Neutrophil (primary cell): ENCODE measurements around the gene SPOCK3.
"Not testable (repeated sequence)": the region's sequence is repeated elsewhere in the genome, so short reads cannot be mapped to it uniquely, and the experiment has no call there.

Experiments used
- H3K27ac ChIP-seq: fragments of 200-600 bp; sonication (generic); 2 replicates; pipeline ENCODE4 v1.5.1; 2016; ENCODE audit warnings: mild to moderate bottlenecking, moderate library complexity
- H3K27me3 ChIP-seq: fragments of 200-600 bp; sonication (generic); 2 replicates; pipeline ENCODE4 v1.6.0; 2016; ENCODE audit warnings: mild to moderate bottlenecking
- H3K36me3 ChIP-seq: fragments of 200-600 bp; sonication (generic); 2 replicates; pipeline ENCODE4 v1.5.1; 2017
- H3K4me1 ChIP-seq, 2 experiments: fragments of 200-600 bp in 1 of 2; sonication (generic) in 1 of 2; 1 replicate in 1 of 2; 2 replicates in 1 of 2; pipeline versions ENCODE4 v1.5.1 to v1.6.1; 2013 to 2016; ENCODE audit warnings: low read depth in 1 of 2, low read length in 1 of 2, mild to moderate bottlenecking in 1 of 2, moderate library complexity in 1 of 2; ENCODE audit not compliant: control insufficient read depth in 1 of 2, insufficient read depth in 1 of 2
- H3K4me3 ChIP-seq, 2 experiments: fragments of 200-600 bp in 1 of 2; sonication (generic) in 1 of 2; 1 replicate in 1 of 2; 2 replicates in 1 of 2; pipeline ENCODE4 v1.5.1; 2013 to 2016; ENCODE audit warnings: low read depth in 1 of 2, low read length in 1 of 2, mild to moderate bottlenecking in 1 of 2, moderate library complexity in 1 of 2
- H3K9me3 ChIP-seq: fragments of 200-600 bp; sonication (generic); 2 replicates; pipeline ENCODE4 v1.5.1; 2016
- TF ChIP-seq, protein P1 (sequence below): fragments of 200-600 bp; sonication (generic); IDR thresholded peaks from 2 replicates; pipeline ENCODE4 v1.5.1; 2016; ENCODE audit warnings: antibody characterized with exemption

The SPOCK3 gene

DNA sequence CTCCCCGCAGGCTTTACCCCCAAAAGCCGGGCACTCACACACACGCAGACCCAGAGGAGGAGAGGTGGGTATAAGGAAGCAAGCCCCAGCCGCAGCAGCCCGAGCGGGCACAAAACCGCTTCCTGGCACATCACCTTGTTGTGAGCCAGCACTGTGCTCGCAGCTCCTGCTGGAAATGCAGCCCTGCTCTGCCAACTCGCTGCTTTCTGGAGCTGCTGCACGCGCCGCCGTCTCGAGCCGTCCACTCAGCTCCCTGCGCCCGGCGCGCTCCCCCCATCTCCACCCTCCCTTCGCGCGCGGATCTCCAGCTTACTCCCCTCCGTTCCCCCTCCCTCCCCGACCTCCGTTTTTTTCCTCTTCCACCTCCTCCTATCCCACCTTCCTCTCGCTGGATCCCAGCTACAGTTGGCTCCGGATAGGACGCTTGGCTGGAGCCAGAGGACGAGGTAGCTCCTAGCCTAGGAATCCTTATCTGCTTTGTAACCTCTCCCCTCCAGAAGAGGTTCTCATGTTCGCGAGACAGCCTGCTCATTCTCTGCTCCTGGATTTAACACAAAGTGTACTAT lies at the start of gene SPOCK3:
Gene SPOCK3 (minus strand): TSS at position 179 of the 566 bp plus-strand sequence.
- H3K36me3 ChIP-seq, result no peaks in the 10 kb centered on the region
- H3K9me3 ChIP-seq, result no peaks in the 10 kb centered on the region
- no peaks in the 10 kb centered on the region for H3K4me1 ChIP-seq
- H3K4me3 ChIP-seq, result no peak within 1 kb of the TSS
- H3K27ac ChIP-seq, result no peak within 1 kb of the TSS
- TF ChIP-seq, protein P1, sequence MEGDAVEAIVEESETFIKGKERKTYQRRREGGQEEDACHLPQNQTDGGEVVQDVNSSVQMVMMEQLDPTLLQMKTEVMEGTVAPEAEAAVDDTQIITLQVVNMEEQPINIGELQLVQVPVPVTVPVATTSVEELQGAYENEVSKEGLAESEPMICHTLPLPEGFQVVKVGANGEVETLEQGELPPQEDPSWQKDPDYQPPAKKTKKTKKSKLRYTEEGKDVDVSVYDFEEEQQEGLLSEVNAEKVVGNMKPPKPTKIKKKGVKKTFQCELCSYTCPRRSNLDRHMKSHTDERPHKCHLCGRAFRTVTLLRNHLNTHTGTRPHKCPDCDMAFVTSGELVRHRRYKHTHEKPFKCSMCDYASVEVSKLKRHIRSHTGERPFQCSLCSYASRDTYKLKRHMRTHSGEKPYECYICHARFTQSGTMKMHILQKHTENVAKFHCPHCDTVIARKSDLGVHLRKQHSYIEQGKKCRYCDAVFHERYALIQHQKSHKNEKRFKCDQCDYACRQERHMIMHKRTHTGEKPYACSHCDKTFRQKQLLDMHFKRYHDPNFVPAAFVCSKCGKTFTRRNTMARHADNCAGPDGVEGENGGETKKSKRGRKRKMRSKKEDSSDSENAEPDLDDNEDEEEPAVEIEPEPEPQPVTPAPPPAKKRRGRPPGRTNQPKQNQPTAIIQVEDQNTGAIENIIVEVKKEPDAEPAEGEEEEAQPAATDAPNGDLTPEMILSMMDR, result no peak
- H3K27me3 ChIP-seq, result peaks cover 50% of the 10 kb centered on the region

DNA sequence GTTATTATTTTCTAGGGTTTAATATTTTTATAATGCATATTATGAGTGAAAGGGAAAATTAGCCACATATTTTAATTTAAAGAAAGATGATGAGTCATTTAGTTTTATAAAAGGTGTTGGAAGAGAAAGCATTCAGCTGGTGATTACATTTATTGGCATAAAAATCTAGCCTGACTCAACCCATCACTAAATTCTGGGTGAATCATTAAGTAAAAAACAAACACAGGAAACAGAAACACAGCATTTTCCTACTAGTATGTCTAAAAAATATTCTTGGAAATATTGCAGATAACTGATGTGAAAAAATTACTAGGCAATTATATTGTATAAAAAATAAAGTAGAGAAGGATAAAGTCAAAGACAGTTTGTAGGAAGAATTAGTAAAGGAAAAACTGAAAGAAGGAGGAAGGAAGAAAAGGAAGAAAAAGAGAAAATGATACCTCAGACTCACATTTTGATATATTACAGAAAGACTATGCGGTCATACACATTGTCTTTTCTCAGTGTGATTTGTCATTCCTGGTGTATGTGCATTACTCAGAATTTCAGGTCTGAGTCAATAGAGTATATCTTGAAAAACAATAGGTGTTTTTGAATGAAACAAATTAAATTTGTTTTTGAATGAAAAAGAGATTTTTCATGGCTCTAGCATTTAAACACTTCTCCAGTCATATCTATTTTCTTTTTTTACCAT lies 48.0 kb upstream of the SPOCK3 start:
- H3K27ac ChIP-seq, result no peak overlapping the region
- no peaks in the 10 kb centered on the region for H3K9me3 ChIP-seq
- no peaks in the 10 kb centered on the region for H3K4me1 ChIP-seq
- TF ChIP-seq, protein P1, result no peak
- no peaks in the 10 kb centered on the region for H3K27me3 ChIP-seq
- no peaks in the 10 kb centered on the region for H3K36me3 ChIP-seq
- no peak overlapping the region for H3K4me3 ChIP-seq

DNA sequence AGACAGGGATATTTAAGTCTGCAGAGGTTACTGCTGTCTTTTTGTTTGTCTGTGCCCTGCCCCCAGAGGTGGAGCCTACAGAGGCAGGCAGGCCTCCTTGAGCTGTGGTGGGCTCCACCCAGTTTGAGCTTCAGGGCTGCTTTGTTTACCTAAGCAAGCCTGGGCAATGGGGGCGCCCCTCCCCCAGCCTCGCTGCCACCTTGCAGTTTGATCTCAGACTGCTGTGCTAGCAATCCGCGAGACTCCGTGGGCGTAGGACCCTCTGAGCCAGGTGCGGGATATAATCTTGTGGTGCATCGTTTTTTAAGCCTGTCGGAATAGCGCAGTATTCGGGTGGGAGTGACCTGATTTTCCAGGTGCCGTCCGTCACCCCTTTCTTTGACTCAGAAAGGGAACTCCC lies 47.3 kb upstream of the SPOCK3 start:
- H3K27me3 ChIP-seq, H3K27ac ChIP-seq: not testable (repeated sequence)

DNA sequence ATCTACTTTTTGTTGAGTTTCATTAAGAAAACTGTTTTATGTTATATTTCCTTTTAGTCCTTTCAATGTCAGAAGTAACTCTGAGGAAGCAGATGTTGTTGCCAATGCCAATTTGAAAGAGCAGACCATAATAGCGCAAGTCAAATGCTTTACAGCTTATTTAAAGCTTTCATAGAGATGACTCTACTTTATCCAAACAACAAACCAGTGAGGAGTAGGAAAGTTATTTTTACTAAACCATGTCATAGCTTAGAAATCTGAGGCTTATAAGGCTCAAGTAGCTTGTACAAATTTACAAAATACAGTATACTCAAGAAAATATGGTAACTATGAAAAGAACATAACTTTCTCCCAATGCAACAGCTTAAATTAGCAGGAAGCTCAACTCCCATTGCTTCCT lies 40.1 kb upstream of the SPOCK3 start:
- TF ChIP-seq, protein P1, result no peak
- Histone ChIP-seq H3K9me3 (no peaks in the 10 kb centered on the region), H3K4me3 (no peak overlapping the region), H3K27me3 (no peaks in the 10 kb centered on the region), H3K4me1 (no peaks in the 10 kb centered on the region), H3K27ac (no peak overlapping the region), H3K36me3 (no peaks in the 10 kb centered on the region)

More for the DNA sequence above, 47.3 kb upstream of the SPOCK3 start:
- H3K4me3 ChIP-seq, H3K9me3 ChIP-seq, H3K4me1 ChIP-seq, H3K36me3 ChIP-seq: not testable (repeated sequence)

DNA sequence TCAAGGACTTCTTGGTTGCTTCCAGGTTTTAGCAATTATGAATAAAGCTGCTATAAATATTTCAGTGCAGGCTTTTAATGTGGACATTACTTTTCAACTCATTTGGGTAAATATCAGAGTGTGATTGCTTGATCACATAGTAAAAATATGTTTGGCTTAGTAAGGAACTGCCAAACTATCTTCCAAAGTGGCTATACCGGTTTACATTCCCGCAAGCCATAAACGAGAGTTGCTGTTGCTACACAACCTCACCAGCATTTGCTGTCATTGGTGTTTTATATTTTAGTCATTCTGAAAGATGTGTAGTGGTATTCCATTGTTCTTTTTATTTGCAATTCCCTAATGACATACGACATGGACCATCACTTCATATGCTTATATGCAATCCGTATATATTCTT lies 30.9 kb upstream of the SPOCK3 start:
- no peaks in the 10 kb centered on the region for H3K9me3 ChIP-seq
- no peaks in the 10 kb centered on the region for H3K36me3 ChIP-seq
- H3K4me1 ChIP-seq, result no peaks in the 10 kb centered on the region
- no peaks in the 10 kb centered on the region for H3K27me3 ChIP-seq
- H3K4me3 ChIP-seq, result no peak overlapping the region
- TF ChIP-seq, protein P1, result no peak
- no peak overlapping the region for H3K27ac ChIP-seq

DNA sequence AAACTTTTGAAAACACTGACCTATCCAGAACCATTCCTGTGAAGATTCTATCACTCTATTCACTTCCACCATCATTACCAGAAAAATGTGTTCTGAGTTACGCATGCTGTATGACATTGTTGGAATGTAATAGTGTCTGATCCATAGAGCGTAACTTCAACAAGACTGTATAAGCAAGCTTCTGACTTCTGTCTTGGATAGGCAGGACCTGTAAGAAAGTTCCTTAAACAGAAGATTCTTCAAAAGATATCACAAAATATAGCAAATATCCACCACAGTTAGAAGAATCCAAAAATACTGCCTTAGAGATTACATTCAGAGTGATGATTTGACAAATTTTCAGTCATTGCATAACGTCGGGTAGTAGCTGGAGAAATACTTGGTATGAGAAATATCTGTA lies 14.0 kb upstream of the SPOCK3 start:
- Histone ChIP-seq H3K4me3 (no peak overlapping the region), H3K4me1 (no peaks in the 10 kb centered on the region), H3K27ac (no peak overlapping the region), H3K27me3 (no peaks in the 10 kb centered on the region), H3K36me3 (no peaks in the 10 kb centered on the region), H3K9me3 (no peaks in the 10 kb centered on the region)
- TF ChIP-seq, protein P1, result no peak
